Neural progenitor cell (in vitro differentiated cells): ENCODE results near the gene ADAMTS15.
A peak's percentile ranks its signal among the peaks of the same experiment; 100 is the strongest.

Experiments used
- EZH2phosphoT487 ChIP-seq: fragments of 200-600 bp; sonication (generic); IDR thresholded peaks from 2 replicates; pipeline ENCODE4 v1.6.1; 2017; ENCODE audit warnings: antibody characterized with exemption
- TF ChIP-seq, protein P1 (sequence below): fragments of 200-600 bp; sonication (generic); IDR thresholded peaks from 2 replicates; pipeline ENCODE4 v1.5.1; 2017; ENCODE audit warnings: antibody characterized with exemption, mild to moderate bottlenecking

DNA sequence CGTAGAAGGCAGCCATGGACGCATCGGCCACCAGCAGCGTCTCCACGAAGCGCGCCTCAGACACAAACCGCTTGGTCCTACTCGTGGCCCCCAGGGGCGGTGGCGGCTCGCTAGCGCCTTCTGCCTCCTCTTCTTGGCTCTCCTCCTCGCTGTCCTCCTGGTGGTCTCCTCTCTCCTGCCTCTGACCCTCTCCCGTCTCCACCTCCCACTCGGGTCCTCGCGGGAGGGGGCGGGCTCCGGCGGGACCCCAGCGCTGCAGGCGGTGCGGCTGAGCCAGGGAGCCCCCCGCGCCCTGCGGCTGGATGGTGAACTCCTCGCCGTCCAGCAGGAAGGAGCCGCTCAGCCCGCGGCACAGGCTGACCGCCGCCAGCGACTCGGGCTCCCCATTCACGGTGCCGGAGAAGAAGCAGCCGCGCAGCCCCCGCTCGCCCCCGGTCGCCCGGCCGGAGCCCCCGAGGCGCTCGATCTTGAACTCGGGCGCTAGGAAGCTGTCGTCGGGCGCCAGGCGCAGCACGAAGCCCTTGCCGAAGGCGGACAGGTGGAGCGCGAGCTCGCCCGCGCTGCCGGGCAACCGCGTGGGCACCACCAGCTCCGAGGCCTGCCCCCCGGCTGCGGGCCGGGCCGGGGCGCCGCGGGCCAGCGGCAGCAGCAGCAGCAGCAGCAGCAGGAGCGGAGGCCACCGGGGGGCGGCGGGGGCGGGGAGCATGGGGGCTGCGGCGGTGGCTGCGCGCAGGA lies 20.7 kb upstream of the ADAMTS15 start:
- TF ChIP-seq, protein P1, sequence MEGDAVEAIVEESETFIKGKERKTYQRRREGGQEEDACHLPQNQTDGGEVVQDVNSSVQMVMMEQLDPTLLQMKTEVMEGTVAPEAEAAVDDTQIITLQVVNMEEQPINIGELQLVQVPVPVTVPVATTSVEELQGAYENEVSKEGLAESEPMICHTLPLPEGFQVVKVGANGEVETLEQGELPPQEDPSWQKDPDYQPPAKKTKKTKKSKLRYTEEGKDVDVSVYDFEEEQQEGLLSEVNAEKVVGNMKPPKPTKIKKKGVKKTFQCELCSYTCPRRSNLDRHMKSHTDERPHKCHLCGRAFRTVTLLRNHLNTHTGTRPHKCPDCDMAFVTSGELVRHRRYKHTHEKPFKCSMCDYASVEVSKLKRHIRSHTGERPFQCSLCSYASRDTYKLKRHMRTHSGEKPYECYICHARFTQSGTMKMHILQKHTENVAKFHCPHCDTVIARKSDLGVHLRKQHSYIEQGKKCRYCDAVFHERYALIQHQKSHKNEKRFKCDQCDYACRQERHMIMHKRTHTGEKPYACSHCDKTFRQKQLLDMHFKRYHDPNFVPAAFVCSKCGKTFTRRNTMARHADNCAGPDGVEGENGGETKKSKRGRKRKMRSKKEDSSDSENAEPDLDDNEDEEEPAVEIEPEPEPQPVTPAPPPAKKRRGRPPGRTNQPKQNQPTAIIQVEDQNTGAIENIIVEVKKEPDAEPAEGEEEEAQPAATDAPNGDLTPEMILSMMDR, result peak; percentile 46
- peak; percentile 83 for TF ChIP-seq EZH2phosphoT487
